RWPE2 (cell line): ENCODE measurements around the gene PTPRN2.

Source experiments
- ATAC-seq: fragments of 200-7000 bp; cut with Tn5 transposase; 3 replicates; pipeline ENCODE4 v1.9.1; 2021; ENCODE audit warnings: low read depth
- DNase-seq: peaks from one replicate; pipeline ENCODE4 v3.0.0-alpha.2; 2020; ENCODE audit warnings: low spot score
- H3K27ac ChIP-seq: fragments of 450-650 bp; 2 replicates; pipeline ENCODE4 v1.5.1; 2017; ENCODE audit warnings: mild to moderate bottlenecking; ENCODE audit not compliant: poor library complexity, severe bottlenecking
- H3K27me3 ChIP-seq: fragments of 250-450 bp; sonication (Bioruptor Pico); 2 replicates; pipeline ENCODE4 v1.5.1; 2021; ENCODE audit warnings: mild to moderate bottlenecking, moderate library complexity; ENCODE audit not compliant: insufficient read depth, poor library complexity, severe bottlenecking
- H3K36me3 ChIP-seq: fragments of 250-450 bp; sonication (Bioruptor Pico); 2 replicates; pipeline ENCODE4 v1.5.1; 2020; ENCODE audit warnings: low read depth, mild to moderate bottlenecking, moderate library complexity
- H3K4me1 ChIP-seq: fragments of 250-450 bp; sonication (Bioruptor Pico); 2 replicates; pipeline ENCODE4 v1.5.1; 2021; ENCODE audit warnings: mild to moderate bottlenecking, moderate library complexity; ENCODE audit not compliant: insufficient read depth, poor library complexity, severe bottlenecking
- H3K4me3 ChIP-seq: fragments of 250-450 bp; sonication (Bioruptor Pico); 2 replicates; pipeline ENCODE4 v1.5.1; 2021; ENCODE audit warnings: mild to moderate bottlenecking, moderate library complexity; ENCODE audit not compliant: severe bottlenecking
- H3K9me3 ChIP-seq: fragments of 250-450 bp; sonication (Bioruptor Pico); 2 replicates; pipeline ENCODE4 v1.5.1; 2021; ENCODE audit warnings: mild to moderate bottlenecking, moderate library complexity; ENCODE audit not compliant: severe bottlenecking
- CTCF ChIP-seq: fragments of 450-650 bp; IDR thresholded peaks from one replicate; pipeline ENCODE4 v1.5.1; 2017; ENCODE audit warnings: mild to moderate bottlenecking, moderate library complexity; ENCODE audit not compliant: poor library complexity, severe bottlenecking

The PTPRN2 gene

GRCh38 chr7:158114056-158114850, 473.4 kb downstream of the PTPRN2 start:
- DNase-seq, result no peak

GRCh38 chr7:158113321-158114025, 474.1 kb downstream of the PTPRN2 start:
- Histone ChIP-seq H3K27ac (no peak overlapping the region), H3K36me3 (no peaks in the 10 kb centered on the region), H3K9me3 (peaks cover 16% of the 10 kb centered on the region), H3K4me3 (no peak overlapping the region), H3K27me3 (no peaks in the 10 kb centered on the region), H3K4me1 (no peaks in the 10 kb centered on the region)
- DNase-seq, result no peak
- no peak for ATAC-seq
- TF ChIP-seq CTCF, result no peak

More at GRCh38 chr7:158114056-158114850, 473.4 kb downstream of the PTPRN2 start:
- no peak for TF ChIP-seq CTCF
- no peaks in the 10 kb centered on the region for H3K27me3 ChIP-seq
- ATAC-seq, result no peak
- H3K9me3 ChIP-seq, result peaks cover 18% of the 10 kb centered on the region
- no peak overlapping the region for H3K27ac ChIP-seq
- H3K4me1 ChIP-seq, result no peaks in the 10 kb centered on the region
- H3K36me3 ChIP-seq, result no peaks in the 10 kb centered on the region
- H3K4me3 ChIP-seq, result no peak overlapping the region

GRCh38 chr7:158112571-158113320, 474.9 kb downstream of the PTPRN2 start:
- ATAC-seq (no peak), DNase-seq (no peak)
- no peak for TF ChIP-seq CTCF
- H3K27ac ChIP-seq, result no peak overlapping the region
- no peaks in the 10 kb centered on the region for H3K27me3 ChIP-seq
- no peaks in the 10 kb centered on the region for H3K4me1 ChIP-seq
- no peak overlapping the region for H3K4me3 ChIP-seq
- H3K36me3 ChIP-seq, result no peaks in the 10 kb centered on the region
- H3K9me3 ChIP-seq, result peaks cover 19% of the 10 kb centered on the region

DNA sequence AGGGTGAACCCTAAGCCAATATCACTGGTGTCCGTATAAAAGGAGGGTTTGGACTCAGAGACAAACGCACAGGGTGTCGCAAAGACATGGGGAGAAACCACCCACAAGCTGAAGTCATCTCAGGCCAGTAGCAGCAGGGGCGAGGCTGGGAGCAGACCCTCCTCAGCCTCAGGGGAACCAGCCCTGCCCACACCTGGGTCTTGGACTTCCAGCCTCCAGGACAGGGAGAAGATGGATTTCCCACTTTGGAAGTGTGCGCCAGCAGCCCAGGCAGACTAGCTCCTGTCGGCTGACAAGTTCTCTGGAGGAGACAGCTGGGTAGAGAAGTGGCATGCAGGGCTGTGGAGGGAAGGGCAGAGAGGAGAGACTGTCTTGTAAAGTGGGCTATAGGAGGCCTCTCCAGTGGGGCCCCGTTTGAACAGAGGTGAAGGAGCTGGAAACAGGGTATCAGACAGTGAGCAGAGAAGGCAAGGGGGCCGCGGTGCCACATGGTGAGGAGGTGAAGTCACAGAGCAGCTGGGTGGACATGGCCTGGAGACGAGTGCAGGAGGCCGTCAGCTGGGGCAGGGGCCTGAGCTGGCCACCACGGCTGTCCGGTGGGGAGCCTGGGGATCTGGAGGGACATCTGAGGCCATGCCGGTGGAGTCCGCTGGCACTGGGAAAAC, 475.6 kb downstream of the PTPRN2 start:
- no peaks in the 10 kb centered on the region for H3K36me3 ChIP-seq
- no peak overlapping the region for H3K4me3 ChIP-seq
- peaks cover 18% of the 10 kb centered on the region for H3K9me3 ChIP-seq
- H3K27ac ChIP-seq, result no peak overlapping the region
- no peaks in the 10 kb centered on the region for H3K27me3 ChIP-seq
- no peak for ATAC-seq
- no peaks in the 10 kb centered on the region for H3K4me1 ChIP-seq
- TF ChIP-seq CTCF, result no peak
- no peak for DNase-seq
